ENCODE results near the gene TTLL10. TPM values are rescaled to one million over a fixed set of nuclear protein-coding genes. Genes with fewer than 3 reads are reported as not detected.

TTLL10 gene
- total and polyA plus RNA-seq, 2 of the 4 experiments (the other 2 are of a cell fraction) = not detected

GRCh38 chr1:1213345-1214265 lies 39.9 kb downstream of the TTLL10 start, which contains the start of gene TNFRSF4:
Gene TNFRSF4 (minus strand): TSS chr1:1214153. CDS start chr1:1214127, 26 bp downstream.
- Histone ChIP-seq H2BK120ac (ENCODE audit: low read depth, low read length) (no peak within 1 kb of the TSS), H3K56ac (ENCODE audit: extremely low read depth, insufficient read depth, low read length) (no peak within 1 kb of the TSS), H3K9ac (ENCODE audit: low read depth, low read length) (no peak within 1 kb of the TSS), H3K9me3 (ENCODE audit: control insufficient read depth, insufficient read depth, low read length) (no peaks in the 10 kb centered on the region), H3K4me1 (ENCODE audit: control insufficient read depth, insufficient read depth, low read length) (peaks cover 4% of the 10 kb centered on the region), H4K8ac (ENCODE audit: low read depth in 2 of 2, low read length in 2 of 2) (no peak within 1 kb of the TSS), H3K18ac (ENCODE audit: low read depth, low read length) (no peak within 1 kb of the TSS), H2BK15ac (ENCODE audit: low read depth, low read length) (no peak within 1 kb of the TSS), H4K91ac (ENCODE audit: insufficient read depth, low read depth, low read length) (no peak within 1 kb of the TSS), H2AFZ (replicated peaks; ENCODE audit: low read length, poor library complexity) (no peak within 1 kb of the TSS), H3K14ac (replicated peaks; ENCODE audit: low read depth, low read length) (no peak within 1 kb of the TSS), H3K27ac (ENCODE audit: insufficient read depth, low read length) (no peak within 1 kb of the TSS), H2BK20ac (ENCODE audit: low read depth, low read length) (no peak within 1 kb of the TSS), H3K9me1 (ENCODE audit: insufficient read depth, low read length) (no peaks in the 10 kb centered on the region), H2AK9ac (replicated peaks; ENCODE audit: low read depth, low read length, poor library complexity) (no peak within 1 kb of the TSS), H2AK5ac (ENCODE audit: low read depth, low read length) (no peak within 1 kb of the TSS), H3K4me2 (ENCODE audit: low read depth, low read length) (no peak within 1 kb of the TSS), H3K36me3 (ENCODE audit: control insufficient read depth, insufficient read depth, low read length) (peaks cover 25% of the 10 kb centered on the region), H3K23ac (ENCODE audit: low read depth, low read length) (no peak within 1 kb of the TSS), H3K27me3 (ENCODE audit: control insufficient read depth, insufficient read depth, low read length) (no peaks in the 10 kb centered on the region), H3K79me1 (ENCODE audit: low read depth in 1 of 2, low read length in 2 of 2) (peaks cover 0 to 6% of the 10 kb centered on the region in 2 experiments; a peak in 1 of 4 replicates), H3K4ac (ENCODE audit: low read depth, low read length) (no peak within 1 kb of the TSS), H4K20me1 (ENCODE audit: insufficient read depth, low read length) (peaks cover 8% of the 10 kb centered on the region), H3K4me3 (ENCODE audit: insufficient read depth, low read depth, low read length) (no peak within 1 kb of the TSS), H2BK5ac (ENCODE audit: low read depth, low read length, poor library complexity, severe bottlenecking) (no peak within 1 kb of the TSS), H4K5ac (ENCODE audit: low read depth, low read length) (no peak within 1 kb of the TSS)
- no TSS peak for BruUV-seq (replicated peaks)
- TF ChIP-seq SMC3 (IDR thresholded peaks at IDR 0.05; ENCODE audit: low read depth, low read length) = no peak
- TF ChIP-seq CTCF (conservative IDR thresholded peaks at IDR 0.05; ENCODE audit: low read depth, low read length) = no peak
- TF ChIP-seq FOS (IDR thresholded peaks at IDR 0.05; ENCODE audit: low read depth, low read length) = no peak
- no peak for TF ChIP-seq ELK1 (IDR thresholded peaks at IDR 0.05; ENCODE audit: borderline replicate concordance, low read depth, low read length)
- TF ChIP-seq POLR2A (IDR thresholded peaks at IDR 0.05; ENCODE audit: low read depth, low read length) = no peak
- TF ChIP-seq MXI1 (IDR thresholded peaks at IDR 0.05; ENCODE audit: borderline replicate concordance, low read depth, low read length) = no peak
- no peak for TF ChIP-seq RFX5 (IDR thresholded peaks at IDR 0.05; ENCODE audit: low read depth, low read length)
- WGBS, 2 experiments (ENCODE audit: extremely low coverage in 2 of 2, insufficient read length in 1 of 2) = 84% methylated on average over 25 of the region's 56 CpGs; no CpG with 5 or more reads in 1 of the 2 experiments
- ATAC-seq (ENCODE audit: low read depth) (no peak), DNase-seq (no peak)
- dilution Hi-C loops (cut with HindIII; ENCODE audit: low sequenced_read_pairs, unreplicated experiment) (no loop called here), in situ Hi-C loops (cut with MboI; ENCODE audit: low sequenced_read_pairs) (no loop called here), intact Hi-C loops (cut with micrococcal nuclease) (no loop called here)
- ChIA-PET CTCF (no interaction called here), POLR2A (ENCODE audit: unreplicated experiment) (no interaction called here)
